ENCODE results near the gene CFAP46. TPM values are rescaled to one million over a fixed set of nuclear protein-coding genes. Genes with fewer than 3 reads are reported as not detected.

Gene CFAP46
- total RNA-seq, 3 donors from 2014 or later (not counting 1 experiment from before 2014, with no cell fraction given): 0.35 TPM; not detected in 2

GRCh38 chr10:132804287-132804686 lies 138.1 kb downstream of the CFAP46 start:
- H3K36me3 Mint-ChIP-seq: no peaks in the 10 kb centered on the region
- DNase-seq (no peak), ATAC-seq (no peak)
- no peak overlapping the region for H3K27ac Mint-ChIP-seq
- intact Hi-C loops (cut with micrococcal nuclease): no loop called here
- WGBS (ENCODE audit: insufficient coverage): 98% methylated on average over 11 of the region's 11 CpGs
- TF ChIP-seq CTCF (IDR thresholded peaks at IDR 0.05): no peak
- no peaks in the 10 kb centered on the region for H3K9me3 Mint-ChIP-seq
- H3K4me3 Mint-ChIP-seq: no peak overlapping the region
- Histone ChIP-seq H3K27me3 (ENCODE audit: control insufficient read depth, insufficient read depth, low read length) (no peaks in the 10 kb centered on the region), H3K36me3 (ENCODE audit: control insufficient read depth, insufficient read depth, low read length) (no peaks in the 10 kb centered on the region), H3K27ac (ENCODE audit: low read length) (no peak overlapping the region), H3K4me3 (ENCODE audit: low read length) (no peak overlapping the region), H3K4me1 (ENCODE audit: control insufficient read depth, insufficient read depth, low read length) (no peaks in the 10 kb centered on the region), H3K9me3 (ENCODE audit: control insufficient read depth, insufficient read depth, low read length) (peaks cover 4% of the 10 kb centered on the region)
- no peaks in the 10 kb centered on the region for H3K4me1 Mint-ChIP-seq
- no peaks in the 10 kb centered on the region for H3K27me3 Mint-ChIP-seq (ENCODE audit: low read depth in 2 of 2)

- WGBS (ENCODE audit: insufficient coverage): 90% methylated on average over 34 of the region's 34 CpGs
- H3K9me3 ChIP-seq (ENCODE audit: control insufficient read depth, insufficient read depth, low read length): peaks cover 4% of the 10 kb centered on the region
- H3K27me3 ChIP-seq (ENCODE audit: control insufficient read depth, insufficient read depth, low read length): no peaks in the 10 kb centered on the region
- Mint-ChIP-seq H3K4me1 (no peaks in the 10 kb centered on the region), H3K27me3 (ENCODE audit: low read depth in 2 of 2) (no peaks in the 10 kb centered on the region), H3K9me3 (no peaks in the 10 kb centered on the region), H3K36me3 (no peaks in the 10 kb centered on the region), H3K4me3 (no peak overlapping the region), H3K27ac (no peak overlapping the region)
- no peak for ATAC-seq
- no peaks in the 10 kb centered on the region for H3K36me3 ChIP-seq (ENCODE audit: control insufficient read depth, insufficient read depth, low read length)
- no peaks in the 10 kb centered on the region for H3K4me1 ChIP-seq (ENCODE audit: control insufficient read depth, insufficient read depth, low read length)
- H3K27ac ChIP-seq (ENCODE audit: low read length): no peak overlapping the region
- no peak overlapping the region for H3K4me3 ChIP-seq (ENCODE audit: low read length)
- intact Hi-C loops (cut with micrococcal nuclease): no loop called here
- DNase-seq: no peak
- TF ChIP-seq CTCF (IDR thresholded peaks at IDR 0.05): no peak
Measured at GRCh38 chr10:132803416-132804210, 138.8 kb downstream of the CFAP46 start.

GRCh38 chr10:132802694-132803320 lies 139.6 kb downstream of the CFAP46 start:
- Mint-ChIP-seq H3K9me3 (no peaks in the 10 kb centered on the region), H3K36me3 (no peaks in the 10 kb centered on the region), H3K27me3 (ENCODE audit: low read depth in 2 of 2) (no peaks in the 10 kb centered on the region), H3K27ac (no peak overlapping the region), H3K4me1 (no peaks in the 10 kb centered on the region), H3K4me3 (no peak overlapping the region)
- intact Hi-C loops (cut with micrococcal nuclease): no loop called here
- Histone ChIP-seq H3K4me1 (ENCODE audit: control insufficient read depth, insufficient read depth, low read length) (no peaks in the 10 kb centered on the region), H3K27me3 (ENCODE audit: control insufficient read depth, insufficient read depth, low read length) (no peaks in the 10 kb centered on the region), H3K9me3 (ENCODE audit: control insufficient read depth, insufficient read depth, low read length) (peaks cover 4% of the 10 kb centered on the region), H3K36me3 (ENCODE audit: control insufficient read depth, insufficient read depth, low read length) (no peaks in the 10 kb centered on the region), H3K4me3 (ENCODE audit: low read length) (no peak overlapping the region), H3K27ac (ENCODE audit: low read length) (no peak overlapping the region)
- 87% methylated on average over 16 of the region's 16 CpGs for WGBS (ENCODE audit: insufficient coverage)
- TF ChIP-seq CTCF (IDR thresholded peaks at IDR 0.05): no peak
- DNase-seq (no peak), ATAC-seq (no peak)

Data from natural killer cell (primary cell).